NCI-H2196 treated with DMSO at 0.1 percent for 48 hours (cell line): ENCODE measurements around the gene MSX1.

Source experiments
- DNase-seq: peaks from one replicate; lab custom pipeline; 2025; ENCODE audit not compliant: unreplicated experiment; lab: John Stamatoyannopoulos, UW

Gene MSX1

GRCh38 chr4:4840351-4840750, 19.1 kb upstream of the MSX1 start:
- no peak for DNase-seq

DNA sequence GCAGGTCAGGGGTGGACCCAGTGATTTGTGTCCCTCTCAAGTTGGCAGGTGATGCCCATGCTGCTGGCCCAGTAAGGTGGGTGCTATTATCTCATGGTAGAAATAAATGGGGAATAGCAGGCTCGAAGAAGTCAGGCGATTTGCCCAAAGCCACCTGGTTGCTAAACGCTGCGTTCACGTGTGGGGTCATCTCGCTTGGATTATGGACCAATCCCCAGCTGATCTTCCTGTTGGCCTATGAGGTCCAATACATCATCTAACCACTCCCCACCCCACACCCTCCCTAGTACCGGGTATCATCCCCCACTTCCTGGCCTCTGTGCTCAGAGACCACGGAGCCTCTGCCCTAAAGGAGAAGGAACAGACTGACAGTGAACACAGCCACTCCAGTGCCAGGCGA, 18.3 kb upstream of the MSX1 start:
- DNase-seq, result no peak

DNA sequence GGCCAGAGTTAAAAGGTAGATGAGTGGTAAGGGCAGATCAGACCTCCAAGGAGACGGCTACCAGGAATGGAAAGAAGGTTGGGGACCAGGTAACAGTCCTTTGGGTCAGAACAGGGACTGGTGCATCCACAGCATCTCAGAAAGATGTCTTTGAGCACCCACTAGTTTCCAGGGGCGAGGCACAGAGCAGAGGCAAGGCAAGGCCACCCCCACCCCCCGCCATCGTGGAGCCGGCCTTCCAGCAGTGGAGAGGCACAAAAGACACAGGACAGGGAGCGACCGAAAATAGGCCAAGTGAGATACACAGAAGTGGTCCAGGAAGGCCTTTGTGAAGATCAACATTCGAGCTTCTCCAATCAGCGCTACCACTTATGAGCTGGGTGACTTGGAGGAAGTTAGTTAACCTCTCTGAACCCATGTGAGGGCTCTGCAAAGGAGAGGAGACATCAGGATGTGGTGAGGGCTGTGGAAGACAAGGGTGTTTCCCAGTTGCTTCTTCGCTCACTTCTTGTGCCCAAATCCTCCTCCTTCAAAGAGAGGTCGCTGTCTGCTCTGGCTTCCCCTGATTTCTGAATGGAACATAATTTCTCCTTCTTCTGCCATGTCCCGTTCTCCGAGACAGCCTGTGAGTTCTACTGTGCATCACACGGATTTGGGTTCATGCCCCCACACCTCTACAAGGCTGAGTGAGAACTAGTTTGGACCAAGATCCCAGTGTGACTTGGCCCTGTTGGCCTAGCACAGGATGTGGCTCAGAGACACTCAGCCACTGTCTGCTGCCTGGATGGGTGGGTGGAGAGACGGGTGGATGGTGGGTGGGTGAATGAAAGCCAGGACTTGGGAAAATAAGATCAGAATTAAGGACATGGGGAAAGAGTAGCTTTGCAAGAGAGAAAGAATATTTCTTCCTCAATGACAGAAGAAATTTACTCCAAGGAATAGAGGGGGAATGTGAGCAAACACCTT, 16.7 kb upstream of the MSX1 start:
- no peak for DNase-seq

DNA sequence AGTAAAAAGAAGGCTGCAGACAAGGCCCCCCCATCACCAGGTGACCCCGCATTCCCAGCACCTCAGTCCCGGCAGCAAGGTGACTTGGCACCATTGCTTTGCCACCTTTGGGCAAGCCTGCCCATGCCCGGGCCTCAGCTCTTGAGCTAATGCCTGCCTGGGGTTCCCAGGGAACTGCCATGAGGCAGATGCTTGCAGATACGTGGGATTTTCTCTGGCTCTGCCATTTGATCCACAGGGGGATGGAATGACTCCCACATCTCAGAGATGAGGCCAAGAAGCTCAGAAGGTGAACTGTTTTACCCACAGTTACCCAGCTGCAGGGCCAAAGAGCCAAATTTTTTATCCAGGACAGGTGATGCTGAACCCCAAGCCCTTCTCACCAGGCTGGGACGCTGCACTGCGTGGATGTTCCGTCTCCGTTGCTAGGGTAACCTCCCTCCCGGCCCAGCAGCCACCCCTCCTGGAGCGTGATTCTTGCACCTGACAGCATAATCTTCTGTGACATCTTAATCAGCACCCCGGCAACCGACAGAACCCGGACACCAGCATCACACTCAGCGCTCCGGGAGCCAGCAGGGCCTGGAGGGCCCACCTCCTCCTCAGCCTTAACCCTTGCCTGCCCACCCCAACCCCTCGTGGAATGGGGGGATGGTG, 15.7 kb upstream of the MSX1 start:
- no peak for DNase-seq

DNA sequence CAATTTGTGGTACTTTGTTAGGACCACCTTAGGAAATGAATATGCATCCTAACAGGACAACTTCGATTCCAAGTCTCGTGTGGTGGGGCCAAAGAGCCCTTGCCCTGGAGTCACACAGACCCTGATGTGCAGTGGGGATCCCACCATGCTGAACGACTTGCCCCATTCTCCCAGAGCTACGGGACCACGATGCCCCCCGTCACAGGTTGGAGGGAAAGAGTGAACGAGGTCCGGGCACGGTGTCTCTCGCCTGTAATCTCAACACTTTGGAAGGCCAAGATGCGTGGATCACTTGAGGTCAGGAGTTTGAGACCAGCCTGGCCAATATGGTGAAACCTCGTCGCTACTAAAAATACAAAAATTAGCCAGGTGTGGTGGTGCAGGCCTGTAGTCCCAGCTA, 14.4 kb upstream of the MSX1 start:
- DNase-seq, result no peak

DNA sequence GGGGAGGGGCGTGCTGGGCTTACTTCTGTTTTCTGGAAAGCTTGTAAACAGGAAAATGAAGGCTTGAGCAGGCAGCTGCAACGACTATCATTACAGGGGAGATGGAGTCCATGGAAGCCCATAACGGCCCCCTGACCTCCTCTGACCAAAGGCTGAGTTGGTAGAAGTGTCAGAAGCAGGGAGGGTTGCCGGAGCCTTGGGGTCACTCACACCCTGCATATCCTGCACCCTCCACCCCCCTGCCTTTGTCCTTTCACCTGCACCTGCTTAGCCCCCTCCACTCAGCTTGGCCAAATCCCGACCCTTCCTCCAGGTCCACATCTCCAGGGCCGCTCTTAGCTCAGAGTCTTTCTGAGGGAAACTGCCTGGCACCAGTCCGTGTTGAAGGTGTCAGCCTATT, 12.5 kb upstream of the MSX1 start:
- no peak for DNase-seq

- no peak for DNase-seq
Observed at GRCh38 chr4:4848540-4848939, 10.9 kb upstream of the MSX1 start.

DNA sequence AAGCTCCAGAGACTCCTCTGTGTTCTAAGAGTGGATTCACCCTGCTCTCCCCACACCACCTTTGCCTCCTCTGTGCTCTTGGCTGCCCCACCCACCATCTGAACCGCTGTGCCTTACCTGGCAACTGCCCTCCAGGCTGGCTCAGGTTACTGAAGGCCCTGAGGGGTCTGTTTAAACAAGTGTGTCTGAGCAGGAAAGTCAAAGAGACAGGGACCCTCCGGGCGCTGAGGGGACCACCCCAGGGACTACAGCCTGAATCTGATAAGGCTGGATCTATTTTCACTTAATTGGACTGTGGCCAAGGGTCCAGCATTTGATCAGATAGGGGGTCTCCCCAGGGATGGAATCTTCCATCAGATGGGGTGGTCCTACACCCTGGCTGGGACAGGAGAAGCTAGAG, 10.4 kb upstream of the MSX1 start:
- DNase-seq, result no peak

GRCh38 chr4:4849524-4850193, 9.8 kb upstream of the MSX1 start:
- no peak for DNase-seq

GRCh38 chr4:4851081-4851480, 8.4 kb upstream of the MSX1 start:
- no peak for DNase-seq

DNA sequence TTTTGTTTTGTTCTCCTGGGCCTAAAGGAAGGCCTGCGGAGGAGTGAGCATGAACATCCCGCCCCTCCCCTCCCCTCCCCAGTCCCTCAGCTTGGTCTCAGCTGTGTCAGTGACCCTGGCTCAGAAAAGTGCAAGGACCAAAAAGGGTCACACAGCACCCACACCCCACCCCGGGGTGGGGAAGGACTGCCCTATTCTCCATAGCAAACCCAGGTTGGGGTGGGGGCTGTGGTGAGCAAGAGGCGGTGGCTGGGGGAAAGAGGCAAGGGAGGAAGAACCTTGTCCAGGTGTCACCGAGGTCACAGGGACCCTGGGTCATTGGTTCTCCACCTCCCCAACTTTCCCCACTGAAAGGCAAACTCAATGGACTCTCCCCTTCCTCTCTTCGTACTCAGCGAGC, 7.6 kb upstream of the MSX1 start:
- DNase-seq, result no peak

GRCh38 chr4:4852591-4853362, 6.7 kb upstream of the MSX1 start:
- DNase-seq, result no peak

GRCh38 chr4:4853371-4853823, 6.1 kb upstream of the MSX1 start:
- no peak for DNase-seq

- DNase-seq, result no peak
Observed at GRCh38 chr4:4853921-4854648, 5.4 kb upstream of the MSX1 start.

DNA sequence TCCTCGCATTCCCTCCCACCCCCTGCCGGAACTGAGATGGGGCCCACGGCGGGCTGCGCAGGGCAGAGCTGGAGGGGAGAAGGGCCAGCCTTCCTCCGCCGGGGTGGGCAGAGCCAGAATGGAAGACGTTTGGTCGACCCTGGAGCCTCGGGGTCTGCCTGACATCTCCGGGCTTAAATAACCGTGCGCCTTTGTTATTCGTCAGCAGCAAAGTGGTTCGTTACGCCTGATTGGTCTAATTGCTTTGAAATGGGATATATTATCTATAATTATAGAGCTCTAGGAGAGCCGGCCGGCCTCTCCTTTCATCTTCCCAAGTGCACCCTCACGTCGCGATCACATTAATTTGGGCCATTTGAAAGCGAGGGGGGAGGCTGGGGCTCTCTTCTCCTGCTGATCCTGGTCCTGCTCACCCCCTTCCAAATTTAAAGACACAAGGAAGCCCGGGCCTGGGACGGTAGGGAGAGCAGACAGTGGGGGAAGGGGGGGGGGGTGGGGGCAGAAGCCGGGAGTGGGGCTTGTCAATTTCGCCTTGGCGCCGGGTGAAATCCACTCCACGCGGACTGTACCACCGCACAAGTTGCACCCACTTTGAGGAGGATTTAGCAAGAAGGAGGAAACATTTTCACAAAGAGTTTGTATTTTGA, 4.7 kb upstream of the MSX1 start:
- no peak for DNase-seq

DNA sequence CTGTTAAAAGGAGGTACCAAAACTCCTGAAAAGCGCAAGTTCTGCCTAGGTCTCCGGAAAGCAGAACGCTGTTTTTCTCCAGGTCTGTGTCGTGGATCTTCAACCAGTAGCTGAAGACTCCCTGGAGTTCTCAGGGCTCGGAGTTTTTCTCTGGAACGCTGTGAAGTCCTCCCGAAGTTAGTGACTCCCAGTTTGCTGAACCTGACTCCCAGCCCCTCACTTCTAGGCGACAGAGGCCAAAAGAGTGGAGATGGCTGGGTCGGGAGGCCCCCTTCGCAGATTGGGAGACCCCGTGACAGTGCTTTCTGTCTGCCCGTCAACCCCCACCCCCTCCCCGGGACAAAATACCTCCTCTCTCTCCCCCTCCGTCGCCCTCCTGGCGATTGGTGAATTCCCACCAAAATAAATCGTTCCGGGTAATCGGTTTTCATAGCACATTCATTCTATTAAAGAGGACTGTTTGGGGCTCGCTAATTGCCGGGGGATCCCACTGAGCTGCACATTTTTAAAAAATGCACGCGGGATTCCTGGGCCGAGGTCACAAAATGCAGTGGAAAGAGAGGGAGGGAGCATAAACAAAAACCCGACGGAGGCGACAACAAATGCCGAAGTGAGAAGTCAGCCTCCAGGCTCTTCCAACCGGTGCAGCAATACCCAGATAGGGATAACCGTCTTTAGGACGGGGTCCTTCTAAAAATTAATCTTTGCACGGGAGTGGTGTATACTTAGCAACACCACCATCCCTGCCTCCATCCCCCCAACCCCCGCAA, 4.0 kb upstream of the MSX1 start:
- no peak for DNase-seq

GRCh38 chr4:4856071-4857000, 3.1 kb upstream of the MSX1 start:
- no peak for DNase-seq
